ENCODE data around the gene PKD2L1. TPM values are rescaled to one million over a fixed set of nuclear protein-coding genes. Genes with fewer than 3 reads are reported as not detected.
"Not testable (repeated sequence)": the region's sequence is repeated elsewhere in the genome, so short reads cannot be mapped to it uniquely, and the experiment has no call there.

The PKD2L1 gene
- total RNA-seq, 1 donor from 2014 or later = 0.62 TPM

DNA sequence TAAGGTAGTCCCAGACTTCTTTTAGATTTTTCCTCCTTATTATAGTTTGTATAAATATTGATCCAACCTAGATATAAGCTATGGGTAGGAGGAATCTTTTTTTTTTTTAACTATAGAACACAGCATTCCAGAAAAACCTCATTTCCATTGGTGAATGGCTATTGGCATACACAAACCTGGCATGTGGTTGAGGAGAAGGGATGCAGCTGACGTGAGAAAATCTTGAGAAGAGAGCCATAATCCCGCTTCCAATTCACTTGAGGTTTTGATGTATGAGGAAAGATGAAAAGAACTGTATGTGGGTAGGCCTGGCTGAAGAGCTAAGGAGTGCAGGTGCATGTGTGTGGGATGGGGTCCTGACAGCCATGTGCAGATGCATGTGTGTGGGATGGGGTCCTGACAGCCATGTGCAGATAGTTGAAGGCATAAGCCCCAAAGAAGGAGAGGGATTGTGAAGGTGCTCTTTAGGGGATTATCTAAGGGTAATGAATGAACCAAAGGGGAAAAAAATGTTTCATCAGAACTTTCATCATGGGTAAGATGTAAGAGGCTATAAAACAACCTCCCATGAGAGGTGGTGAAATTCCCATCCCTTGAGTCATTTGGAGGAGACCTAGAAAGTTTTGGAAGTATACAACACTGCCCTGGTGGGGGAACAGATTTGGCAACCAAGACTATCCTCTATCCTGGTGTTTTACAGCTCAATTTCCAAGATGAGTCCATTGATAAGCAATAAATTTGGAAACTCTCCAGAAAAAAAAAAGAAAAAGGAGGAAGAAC is 3.8 kb upstream of the PKD2L1 start:
- no peak for DNase-seq

DNA sequence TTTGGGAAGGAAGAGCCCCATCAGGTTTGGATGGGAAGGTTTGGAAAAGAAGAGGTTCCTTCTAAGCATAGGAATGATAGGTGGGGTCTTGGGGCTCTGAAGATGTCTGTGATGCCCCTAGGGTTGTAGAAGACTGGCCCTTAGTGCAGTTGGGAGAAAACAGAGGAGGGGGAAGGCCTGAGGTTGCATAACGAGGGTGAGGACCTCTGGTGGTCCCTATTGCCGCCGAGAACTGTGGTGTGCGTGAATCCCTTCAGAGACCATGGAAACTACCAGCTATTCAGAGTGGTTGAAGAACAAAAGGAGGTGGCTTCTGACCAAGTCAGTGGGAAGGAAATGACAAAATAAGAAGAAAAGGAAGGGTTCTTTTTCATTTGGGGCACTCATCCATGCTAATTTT is 3.1 kb upstream of the PKD2L1 start:
- DNase-seq = no peak

DNA sequence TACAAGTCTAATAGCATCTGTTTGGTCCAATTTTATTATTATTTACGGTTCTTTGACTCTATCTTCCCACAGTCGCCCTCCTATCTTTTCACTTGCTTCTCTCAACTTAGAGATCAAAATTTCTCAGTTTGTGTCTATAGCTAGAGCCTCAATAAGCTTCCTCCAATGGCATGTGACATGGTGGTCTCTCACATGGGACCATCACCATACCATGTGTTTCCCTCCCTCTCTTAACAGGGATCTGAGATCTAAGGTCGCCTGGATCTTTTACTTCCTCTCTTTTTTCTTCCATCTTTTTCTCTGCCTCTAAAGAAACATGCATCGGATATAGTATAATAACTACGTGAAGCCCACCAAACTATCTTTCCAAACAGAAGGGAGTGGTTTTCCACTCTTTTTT is 1.8 kb downstream of the PKD2L1 start:
- DNase-seq = no peak

DNA sequence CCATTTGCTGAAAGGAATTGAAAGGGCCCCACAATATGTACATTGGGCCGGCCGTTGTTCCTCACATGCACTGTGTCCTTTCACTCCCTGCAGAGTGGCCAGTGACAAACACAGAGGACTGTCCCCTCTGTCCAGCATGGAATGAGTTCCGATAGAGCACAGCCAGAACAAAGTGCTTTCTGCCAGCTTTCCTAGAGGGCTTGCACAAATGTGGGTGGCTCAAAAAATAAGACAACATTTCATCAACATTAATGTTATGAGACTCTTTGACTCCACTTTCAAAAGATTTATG is 2.4 kb downstream of the PKD2L1 start:
- no peak for DNase-seq

DNA sequence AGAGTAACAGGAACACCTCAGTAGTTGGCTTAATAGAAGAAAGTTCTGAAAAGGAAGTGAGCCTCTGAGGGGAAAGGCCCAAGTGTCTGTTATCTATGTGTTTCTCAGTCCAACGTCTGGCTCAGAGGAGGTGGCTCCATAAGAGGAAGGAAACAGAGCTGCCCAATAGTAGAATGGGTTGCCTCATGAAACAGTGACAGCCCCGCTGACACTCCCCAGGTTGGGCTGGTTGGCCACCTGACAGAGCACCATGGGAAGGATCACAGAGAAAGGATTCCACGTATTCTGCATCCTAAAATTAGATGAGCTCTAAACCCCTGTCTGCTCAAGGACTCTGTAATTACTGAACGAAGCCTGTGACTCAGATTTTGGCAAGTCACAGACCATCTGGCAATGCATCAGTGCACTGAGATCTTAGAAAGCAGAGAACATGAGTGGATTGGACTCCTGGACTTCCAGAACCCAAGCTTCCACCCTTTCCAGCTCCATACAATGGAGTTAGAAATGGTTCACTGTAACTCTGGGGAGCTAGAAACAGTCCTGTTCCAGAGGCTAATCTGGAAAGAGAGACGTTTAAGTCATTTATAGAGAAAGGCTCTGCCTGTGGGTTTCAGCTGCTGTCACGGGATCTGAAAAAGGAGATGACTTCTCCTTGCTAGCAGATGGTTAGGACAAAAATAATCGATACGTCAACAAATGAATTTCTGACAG is 2.9 kb downstream of the PKD2L1 start:
- DNase-seq = no peak

DNA sequence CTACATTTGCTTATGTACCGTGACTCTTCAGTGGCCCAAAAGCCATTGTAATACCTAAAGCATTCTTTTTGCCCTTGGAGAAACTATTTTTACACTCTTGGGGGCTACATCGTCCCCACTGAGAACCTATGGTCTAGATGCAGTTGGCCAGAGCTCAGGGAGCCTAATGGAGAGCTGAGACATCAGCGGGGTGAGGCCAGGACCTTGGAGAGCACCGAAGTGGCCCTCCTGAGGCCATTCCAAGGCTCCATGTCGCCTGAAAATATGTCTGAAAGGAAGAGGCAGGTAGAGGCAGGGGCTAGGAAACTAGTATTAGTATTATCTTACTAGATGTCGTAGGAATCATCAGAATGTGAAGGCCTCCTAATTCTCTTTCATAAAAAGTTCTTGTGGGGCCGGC is 4.9 kb downstream of the PKD2L1 start:
- DNase-seq = no peak

DNA sequence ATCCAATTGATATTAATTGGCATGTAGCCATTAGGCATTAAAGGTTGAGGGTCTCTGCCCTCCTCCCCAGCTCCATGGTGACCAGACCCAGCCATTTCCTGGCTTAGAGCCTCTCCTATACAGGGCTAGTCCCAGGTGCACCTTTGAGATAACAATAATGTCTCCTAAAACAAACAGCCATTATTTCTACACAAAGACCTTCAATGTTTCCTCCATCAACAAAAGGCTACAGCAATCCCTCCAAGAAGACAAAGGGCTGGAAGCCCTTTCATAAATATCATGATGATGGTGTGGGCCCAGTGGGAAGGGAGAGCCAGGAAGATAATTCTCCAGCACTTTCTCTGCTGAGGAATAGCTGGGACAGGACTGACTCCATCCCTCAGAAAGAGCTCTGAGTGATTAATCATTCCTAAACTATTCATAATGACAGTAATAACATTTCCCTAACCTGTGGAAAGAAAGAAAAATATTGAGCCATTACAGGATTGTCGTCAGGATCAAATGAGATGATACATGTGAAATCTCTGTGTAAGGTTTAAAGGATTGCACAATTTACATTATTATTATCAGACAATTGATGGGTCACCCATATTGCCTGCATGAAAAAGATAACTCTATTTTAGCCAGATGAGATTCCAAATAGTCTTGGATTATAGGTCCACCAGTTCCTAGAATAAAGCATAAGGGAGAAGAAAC is 10.2 kb downstream of the PKD2L1 start:
- no peak for DNase-seq

DNA sequence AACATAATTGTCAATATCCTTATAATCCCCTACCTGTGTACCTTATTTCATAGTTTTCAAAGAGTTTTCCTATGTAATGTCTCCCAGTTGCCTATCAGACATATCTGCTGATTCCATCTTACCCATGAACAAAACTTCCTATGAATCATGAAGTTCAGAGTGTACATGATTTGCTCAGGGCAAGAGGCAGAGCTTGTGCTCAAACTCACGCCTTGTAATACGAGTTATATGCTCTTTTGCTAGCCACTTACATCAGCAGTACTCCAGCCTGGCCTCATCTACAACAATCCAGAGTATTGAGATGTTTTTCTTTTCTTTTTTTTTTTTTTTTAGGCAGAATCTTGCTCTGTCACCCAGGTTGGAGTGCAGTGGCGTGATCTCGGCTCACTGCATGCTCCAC is 11.8 kb downstream of the PKD2L1 start:
- no peak for DNase-seq

DNA sequence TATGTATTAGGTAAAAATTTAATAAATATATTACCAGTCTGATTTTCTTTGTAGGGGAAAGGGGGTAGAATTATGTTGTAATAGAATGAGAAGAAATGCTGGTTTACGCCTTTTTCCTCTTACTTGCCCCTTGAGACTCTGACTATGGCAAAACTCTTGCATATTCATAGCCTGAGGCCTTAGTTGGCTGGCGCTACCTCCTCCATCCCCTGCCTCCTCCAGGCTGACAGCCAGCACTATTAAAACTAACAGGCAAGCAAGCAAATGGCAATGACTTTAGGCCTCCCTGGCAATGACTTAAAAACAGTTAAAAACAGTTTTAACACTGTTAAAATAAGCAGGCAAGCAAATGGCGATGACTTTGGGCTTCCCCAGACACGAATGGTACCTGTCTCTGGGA is 14.4 kb downstream of the PKD2L1 start:
- DNase-seq = no peak

DNA sequence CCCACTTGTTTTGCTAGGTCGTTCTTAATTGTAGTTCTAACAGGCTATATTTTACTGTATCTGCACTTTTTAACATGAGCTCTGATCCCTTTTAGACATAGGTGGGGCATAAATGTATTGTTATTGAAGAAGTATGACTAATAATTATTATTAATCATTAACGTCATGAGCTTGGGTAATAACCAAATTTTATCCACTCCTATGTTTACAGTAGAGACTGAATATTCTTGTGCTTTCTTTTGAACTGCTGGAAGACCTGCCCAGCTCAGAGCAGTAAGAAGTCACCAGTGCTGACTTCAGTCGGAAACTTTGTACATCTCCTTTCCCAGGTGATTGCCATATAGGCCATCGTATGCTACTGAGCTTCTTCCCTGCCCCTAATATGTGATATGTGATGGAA is 18.7 kb downstream of the PKD2L1 start:
- DNase-seq = no peak

DNA sequence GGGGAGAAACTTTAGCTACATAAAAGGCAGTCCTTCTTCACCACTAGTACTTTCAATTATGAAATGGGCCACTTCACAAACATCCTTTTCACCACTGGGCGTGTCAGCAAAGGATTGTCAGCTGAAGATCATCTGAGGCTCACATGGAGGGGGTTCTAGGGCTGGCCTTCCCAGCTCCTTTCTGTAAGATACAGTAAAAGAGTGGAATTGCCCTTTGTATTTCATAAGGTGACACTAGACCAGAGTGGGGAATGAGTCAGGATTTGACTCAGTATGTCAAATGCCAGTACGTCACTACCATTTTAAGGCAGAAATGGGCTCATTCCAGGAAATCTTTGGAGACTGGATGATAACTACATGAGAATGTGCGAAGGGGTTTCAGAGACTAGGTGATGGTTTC is 22.3 kb downstream of the PKD2L1 start:
- DNase-seq = no peak

DNA sequence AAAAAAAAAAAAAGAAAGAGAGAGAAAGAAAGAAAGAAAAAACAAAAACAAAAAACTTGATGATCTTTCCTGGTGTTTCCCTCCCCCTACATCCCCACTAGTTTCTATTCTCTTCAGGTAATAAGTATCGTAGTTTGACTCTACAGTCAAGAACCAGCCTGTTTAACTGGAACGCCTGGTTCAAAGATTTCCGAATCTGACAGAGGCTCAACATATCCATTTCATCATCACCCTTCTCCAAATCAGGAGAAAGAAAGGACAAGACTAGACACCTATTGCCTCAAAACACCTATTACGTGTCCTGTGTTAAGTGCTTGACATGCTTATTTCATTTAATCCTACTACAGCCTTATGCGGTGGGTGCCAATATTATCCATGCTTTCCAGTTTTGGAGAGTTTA is 23.2 kb downstream of the PKD2L1 start:
- DNase-seq = no peak

DNA sequence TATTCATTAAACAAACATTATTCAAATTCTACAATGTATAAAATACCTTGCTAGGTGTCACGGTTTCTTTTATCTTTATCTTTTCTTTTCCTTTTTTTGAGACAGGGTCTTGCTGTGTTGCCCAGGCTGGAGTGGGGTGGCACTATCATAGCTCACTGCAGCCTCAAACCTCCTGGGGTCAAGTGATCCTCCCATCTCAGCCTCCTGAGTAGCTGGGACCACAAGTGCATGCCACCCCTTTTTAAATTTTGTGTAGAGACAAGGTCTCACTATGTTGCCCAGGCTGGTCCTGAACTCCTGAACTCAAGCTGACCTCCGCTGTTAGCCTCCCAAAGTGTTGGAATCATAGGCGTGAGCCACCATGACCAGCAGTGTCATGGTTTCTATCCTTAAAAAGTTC is 25.6 kb downstream of the PKD2L1 start:
- no peak for DNase-seq

DNA sequence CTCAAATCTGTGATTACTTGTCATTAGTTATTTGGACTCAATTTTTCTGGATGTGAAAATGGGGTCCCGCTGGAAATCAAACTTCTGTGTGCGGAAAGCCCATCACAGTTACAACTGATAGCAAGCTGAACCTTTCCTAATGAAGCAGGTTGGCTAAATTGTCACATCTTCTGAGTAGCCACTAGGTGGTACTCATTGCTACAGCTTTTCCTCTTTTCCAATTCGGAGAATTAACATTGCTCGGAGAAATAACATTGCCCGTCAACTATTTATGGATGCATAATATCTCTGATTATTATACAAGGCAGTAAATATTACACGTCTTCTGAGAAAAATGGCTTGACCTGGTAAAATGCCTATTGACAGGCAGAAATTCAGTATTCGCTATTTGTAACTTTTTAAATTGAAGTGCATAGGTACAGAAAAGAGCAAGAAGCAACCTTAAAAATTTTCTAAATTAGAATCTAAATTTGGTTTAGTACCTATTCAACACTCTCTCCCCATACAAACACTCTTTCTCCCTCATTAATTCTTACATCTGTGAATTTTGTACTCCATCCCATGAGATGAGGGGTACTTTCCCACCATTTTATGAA is 26.2 kb downstream of the PKD2L1 start:
- no peak for DNase-seq

DNA sequence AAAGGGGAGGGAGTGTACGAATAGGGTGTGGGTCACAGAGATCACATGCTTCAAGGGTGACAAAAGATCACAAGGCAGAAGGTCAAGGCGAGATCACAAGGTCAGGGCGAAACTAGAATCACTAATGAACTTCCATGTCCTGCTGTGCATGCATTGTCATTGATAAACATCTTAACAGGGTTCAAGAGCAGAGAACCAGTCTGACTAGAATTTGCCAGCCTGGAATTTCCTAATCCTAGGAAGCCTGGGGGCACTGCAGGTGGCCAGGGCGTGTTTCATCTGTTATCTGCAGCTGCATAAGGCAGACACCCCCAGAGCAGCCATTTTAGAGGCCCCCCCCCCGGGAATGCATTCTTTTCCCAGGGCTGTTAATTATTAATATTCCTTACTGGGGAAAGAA is 28.9 kb downstream of the PKD2L1 start:
- not testable (repeated sequence) for DNase-seq

DNA sequence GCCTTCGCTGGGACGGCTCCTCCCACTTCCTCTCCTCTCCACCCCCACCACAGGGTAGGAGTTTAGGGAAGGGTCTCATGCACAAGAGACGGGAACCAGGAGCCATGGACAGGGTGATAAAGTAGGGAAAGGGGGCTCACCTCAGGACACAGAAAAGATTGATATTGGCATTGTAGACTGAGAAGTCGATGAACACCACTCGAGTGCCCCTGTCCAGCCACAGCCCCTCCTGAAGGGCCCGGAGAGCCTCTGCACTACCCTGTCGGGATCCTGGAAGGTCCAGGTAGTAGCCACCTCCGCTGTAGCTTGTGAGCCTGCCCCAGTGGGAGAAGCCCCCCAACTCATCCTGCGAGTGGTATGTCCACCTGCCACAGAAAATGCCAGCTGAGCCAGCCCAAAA is 32.8 kb downstream of the PKD2L1 start:
- DNase-seq = no peak

DNA sequence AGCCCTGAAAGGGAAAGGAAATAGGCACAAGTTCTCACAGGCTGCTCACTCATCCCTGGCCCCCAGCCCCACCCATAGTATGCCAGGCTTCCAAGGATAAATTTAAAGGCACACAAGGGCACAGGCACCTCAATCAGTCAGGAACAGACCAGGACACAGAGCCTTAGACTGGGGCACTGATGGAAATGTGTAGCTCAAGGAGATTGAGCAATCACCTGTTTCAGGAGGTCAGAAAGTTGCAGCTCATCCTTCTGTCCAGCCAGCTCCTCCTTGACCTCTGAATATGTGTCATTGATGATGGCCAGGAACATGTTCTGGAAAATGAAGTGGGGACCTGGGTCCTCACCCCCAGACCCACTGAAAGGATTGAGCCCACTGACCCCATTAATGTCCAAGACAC is 37.0 kb downstream of the PKD2L1 start:
- no peak for DNase-seq

DNA sequence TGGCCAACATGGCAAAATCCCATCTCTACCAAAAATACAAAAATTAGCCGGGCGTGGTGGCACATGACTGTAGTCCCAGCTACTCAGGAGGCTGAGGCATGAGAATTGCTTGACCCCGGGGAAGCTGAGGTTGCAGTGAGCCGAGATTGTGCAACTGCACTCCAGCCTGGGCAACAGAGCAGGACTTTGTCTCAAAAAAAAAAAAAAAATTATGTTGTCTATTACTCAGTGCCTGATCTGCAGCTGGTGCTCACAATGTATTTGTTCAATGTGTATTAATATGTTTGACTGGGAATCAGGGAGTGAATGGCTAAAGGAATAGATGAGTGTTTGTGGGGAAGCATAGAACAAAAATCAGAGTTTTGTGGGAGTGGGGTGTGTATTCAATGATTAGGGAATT is 37.7 kb downstream of the PKD2L1 start:
- DNase-seq = not testable (repeated sequence)

DNA sequence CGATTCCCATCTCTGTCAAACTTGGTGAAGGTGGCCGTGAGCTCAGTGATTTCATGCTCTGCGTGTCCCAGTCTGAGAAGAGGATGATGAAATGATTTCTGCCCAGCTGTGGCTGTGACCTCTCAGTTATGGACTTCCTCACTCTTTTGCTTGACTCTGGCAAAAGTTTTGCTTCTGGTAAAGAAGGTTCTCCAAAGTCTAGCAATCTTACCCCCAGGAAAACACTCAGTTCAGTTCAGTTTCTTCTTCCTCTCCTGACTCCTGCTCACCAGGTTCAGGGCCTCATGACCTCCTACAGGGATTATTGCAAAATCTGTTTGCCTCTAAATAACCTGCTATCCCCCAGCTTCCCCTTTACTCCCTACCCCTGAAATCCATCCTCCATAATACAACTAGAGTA is 38.7 kb downstream of the PKD2L1 start:
- DNase-seq = no peak

DNA sequence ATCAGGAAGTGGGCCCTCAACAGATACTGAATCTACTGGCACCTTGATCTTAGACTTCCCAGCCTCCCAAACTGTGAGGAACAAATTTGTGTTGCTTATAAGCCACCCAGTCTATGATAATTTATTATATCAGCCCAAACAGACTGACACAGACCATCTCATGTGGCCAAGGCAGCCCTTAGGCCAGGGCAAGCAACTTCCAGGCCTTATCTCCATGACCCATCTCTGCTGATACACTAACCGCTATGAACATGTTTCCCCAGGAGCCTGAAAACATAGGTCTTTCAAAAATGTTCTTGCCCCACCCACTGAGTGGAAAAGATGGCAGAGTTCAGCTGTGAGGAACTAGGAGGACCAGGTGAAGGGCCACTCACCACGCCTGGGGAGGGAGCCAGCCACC is 40.4 kb downstream of the PKD2L1 start:
- no peak for DNase-seq

DNA sequence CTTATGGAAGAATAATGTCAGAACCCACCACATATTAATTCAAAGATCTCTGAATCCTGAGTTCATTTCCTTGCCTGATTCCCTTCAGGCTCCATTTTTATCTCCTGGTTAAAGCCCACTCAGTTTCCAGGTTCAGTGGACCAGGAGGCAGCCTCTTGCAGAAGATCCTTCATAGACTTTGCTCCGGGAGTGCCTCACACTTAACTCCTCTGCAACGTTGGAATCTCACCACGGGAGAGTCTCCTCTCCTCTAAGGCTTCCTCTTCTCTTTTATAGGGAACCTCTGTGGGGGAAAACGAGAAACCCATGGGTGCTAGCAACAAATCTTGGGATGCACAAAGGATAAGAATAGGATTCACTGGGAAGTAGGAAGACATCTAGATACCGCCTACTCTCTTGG is 41.8 kb downstream of the PKD2L1 start:
- DNase-seq = no peak

DNA sequence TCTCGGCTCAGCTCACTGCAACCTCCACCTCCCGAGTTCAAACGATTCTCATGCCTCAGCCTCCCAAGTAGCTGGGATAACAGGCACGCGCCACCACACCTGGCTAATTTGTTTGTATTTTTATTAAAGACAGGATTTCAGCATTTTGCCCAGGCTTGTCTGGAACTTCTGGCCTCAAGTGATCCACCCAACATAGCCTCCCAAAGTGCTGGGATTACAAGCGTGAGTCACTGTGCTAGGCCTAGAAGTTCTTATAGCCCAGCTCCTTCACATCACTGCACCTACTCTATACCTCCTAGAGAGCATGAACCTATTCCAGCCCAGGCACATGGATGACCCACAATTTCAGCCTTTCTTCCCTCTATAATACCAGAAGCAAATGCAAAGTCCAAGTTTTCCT is 42.3 kb downstream of the PKD2L1 start:
- DNase-seq = no peak

Measured in occipital lobe (tissue), 2 donors.